ENCODE results near the gene SYCP2L.

GRCh38 chr6:10883312-10884244 lies 3.3 kb upstream of the SYCP2L start:
- TF ChIP-seq CTCF (conservative IDR thresholded peaks at IDR 0.05 in 1 of 2, IDR thresholded peaks at IDR 0.05 in 1 of 2; ENCODE audit: low read depth in 1 of 2, low read length in 2 of 2), result no peak
- TF ChIP-seq EZH2 (IDR thresholded peaks at IDR 0.05; ENCODE audit: low read length, missing control alignments), result no peak

Data from fibroblast of lung (primary cell).